ENCODE measurements around the gene TOX2.

TOX2 gene

GRCh38 chr20:44075950-44076232 lies 161.2 kb downstream of the TOX2 start:
- no peak for DNase-seq (ENCODE audit: low read depth)

- DNase-seq (ENCODE audit: low read depth) = no peak
These were observed 164.6 kb downstream of the TOX2 start for GRCh38 chr20:44079291-44079690.

GRCh38 chr20:44080064-44080463 lies 165.4 kb downstream of the TOX2 start:
- no peak for DNase-seq (ENCODE audit: low read depth)

- peak; percentile 74 for DNase-seq (ENCODE audit: low read depth)
These were observed 166.1 kb downstream of the TOX2 start for GRCh38 chr20:44080646-44081267.

- DNase-seq (ENCODE audit: low read depth) = no peak
These were observed 166.8 kb downstream of the TOX2 start for GRCh38 chr20:44081476-44081875.

GRCh38 chr20:44081888-44082287 lies 167.2 kb downstream of the TOX2 start:
- no peak for DNase-seq (ENCODE audit: low read depth)

GRCh38 chr20:44083220-44083933 lies 168.7 kb downstream of the TOX2 start:
- no peak for DNase-seq (ENCODE audit: low read depth)

- DNase-seq (ENCODE audit: low read depth) = no peak
These were observed 169.8 kb downstream of the TOX2 start for GRCh38 chr20:44084439-44084838.

- DNase-seq (ENCODE audit: low read depth) = no peak
These were observed 170.2 kb downstream of the TOX2 start for GRCh38 chr20:44084891-44085290.

GRCh38 chr20:44085616-44086434 lies 171.2 kb downstream of the TOX2 start:
- no peak for DNase-seq (ENCODE audit: low read depth)

GRCh38 chr20:44087051-44087856 lies 172.6 kb downstream of the TOX2 start:
- DNase-seq (ENCODE audit: low read depth) = no peak

- no peak for DNase-seq (ENCODE audit: low read depth)
These were observed 173.1 kb downstream of the TOX2 start for GRCh38 chr20:44087857-44088120.

- no peak for DNase-seq (ENCODE audit: low read depth)
These were observed 175.5 kb downstream of the TOX2 start for GRCh38 chr20:44089987-44090674.

- DNase-seq (ENCODE audit: low read depth) = no peak
These were observed 176.4 kb downstream of the TOX2 start for GRCh38 chr20:44091026-44091425.

GRCh38 chr20:44092551-44093248 lies 178.0 kb downstream of the TOX2 start:
- no peak for DNase-seq (ENCODE audit: low read depth)

GRCh38 chr20:44093249-44093582 lies 178.6 kb downstream of the TOX2 start:
- DNase-seq (ENCODE audit: low read depth) = no peak

GRCh38 chr20:44095831-44096230 lies 181.2 kb downstream of the TOX2 start:
- DNase-seq (ENCODE audit: low read depth) = no peak

GRCh38 chr20:44097521-44098255 lies 183.0 kb downstream of the TOX2 start:
- DNase-seq (ENCODE audit: low read depth) = no peak

- no peak for DNase-seq (ENCODE audit: low read depth)
These were observed 183.6 kb downstream of the TOX2 start for GRCh38 chr20:44098256-44098630.

- DNase-seq (ENCODE audit: low read depth) = no peak
These were observed 184.0 kb downstream of the TOX2 start for GRCh38 chr20:44098657-44099056.

GRCh38 chr20:44099832-44100231 lies 185.2 kb downstream of the TOX2 start:
- DNase-seq (ENCODE audit: low read depth) = no peak

Data from activated T-cell treated with anti-CD3 and anti-CD28 coated beads for 24 hours (primary cell).